Dermis microvascular lymphatic vessel endothelial cell (primary cell): ENCODE data around the gene SLC6A19. TPM values are rescaled to one million over a fixed set of nuclear protein-coding genes. Genes with fewer than 3 reads are reported as not detected.

Experiments used
- DNase-seq, 2 donors: peaks; one replicate each; pipeline versions ENCODE4 v3.0.0 to v3.0.0-alpha.2; 2010; ENCODE audit warnings: low read depth in 2 of 2
- total RNA-seq: library from RNA; depleted of rRNA; stranded (reverse); fragments of >200 nt; gene quantifications from 2 replicates; pipeline ENCODE4 v1.2.1, GENCODE V29; 2014

Gene SLC6A19
- total RNA-seq, 1 donor from 2014 or later: not detected

DNA sequence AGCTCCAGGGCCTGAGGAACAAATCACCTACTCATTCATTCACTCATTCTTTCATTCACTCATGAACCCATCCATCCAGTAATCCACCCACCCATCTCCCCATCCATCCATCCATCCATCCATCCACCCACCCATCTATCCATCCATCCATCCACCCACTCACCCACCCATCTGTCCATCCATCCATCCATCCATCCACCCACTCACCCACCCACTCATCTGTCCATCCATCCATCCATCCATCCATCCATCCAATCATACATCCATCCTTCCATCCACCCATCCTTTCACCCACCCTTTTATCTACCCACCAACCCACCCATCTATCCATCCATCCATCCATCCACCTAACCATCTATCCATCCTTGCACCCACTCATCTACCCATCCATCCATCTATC is 35.5 kb upstream of the SLC6A19 start:
- DNase-seq: no peak

DNA sequence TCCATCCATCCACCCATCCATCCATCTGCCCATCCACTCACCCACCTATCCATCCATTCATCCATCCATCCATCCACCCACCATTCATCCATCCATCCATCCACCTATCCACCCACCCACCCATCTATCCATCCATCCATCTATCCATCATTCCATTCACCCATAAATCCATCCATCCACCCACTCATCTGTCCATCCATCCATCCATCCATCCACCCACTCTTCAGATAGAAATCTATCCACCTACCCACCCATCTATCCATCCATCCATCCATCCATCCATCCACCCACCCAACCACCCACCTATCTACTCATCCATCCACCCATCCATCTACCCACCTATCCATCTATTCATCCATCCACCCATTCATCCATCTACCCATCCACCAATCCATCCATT is 35.0 kb upstream of the SLC6A19 start:
- DNase-seq: no peak

DNA sequence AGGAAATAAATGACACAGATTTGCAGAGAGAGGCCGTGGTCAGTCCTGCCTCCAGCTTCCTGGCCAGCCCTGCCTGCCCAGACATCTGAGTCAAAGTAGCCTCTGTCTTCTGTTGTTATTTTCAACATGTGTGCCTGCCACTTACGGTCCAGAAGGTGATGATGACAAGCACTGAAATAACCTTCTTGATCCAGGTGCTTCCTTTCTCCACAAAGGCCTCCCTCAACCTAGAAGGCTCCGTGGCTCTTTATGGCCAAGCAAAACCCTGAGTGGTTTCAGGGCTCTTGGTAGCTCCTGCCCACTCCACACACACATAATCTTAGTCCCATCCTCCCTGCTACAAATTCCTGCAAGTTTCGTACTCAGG is 34.1 kb upstream of the SLC6A19 start:
- DNase-seq: no peak

DNA sequence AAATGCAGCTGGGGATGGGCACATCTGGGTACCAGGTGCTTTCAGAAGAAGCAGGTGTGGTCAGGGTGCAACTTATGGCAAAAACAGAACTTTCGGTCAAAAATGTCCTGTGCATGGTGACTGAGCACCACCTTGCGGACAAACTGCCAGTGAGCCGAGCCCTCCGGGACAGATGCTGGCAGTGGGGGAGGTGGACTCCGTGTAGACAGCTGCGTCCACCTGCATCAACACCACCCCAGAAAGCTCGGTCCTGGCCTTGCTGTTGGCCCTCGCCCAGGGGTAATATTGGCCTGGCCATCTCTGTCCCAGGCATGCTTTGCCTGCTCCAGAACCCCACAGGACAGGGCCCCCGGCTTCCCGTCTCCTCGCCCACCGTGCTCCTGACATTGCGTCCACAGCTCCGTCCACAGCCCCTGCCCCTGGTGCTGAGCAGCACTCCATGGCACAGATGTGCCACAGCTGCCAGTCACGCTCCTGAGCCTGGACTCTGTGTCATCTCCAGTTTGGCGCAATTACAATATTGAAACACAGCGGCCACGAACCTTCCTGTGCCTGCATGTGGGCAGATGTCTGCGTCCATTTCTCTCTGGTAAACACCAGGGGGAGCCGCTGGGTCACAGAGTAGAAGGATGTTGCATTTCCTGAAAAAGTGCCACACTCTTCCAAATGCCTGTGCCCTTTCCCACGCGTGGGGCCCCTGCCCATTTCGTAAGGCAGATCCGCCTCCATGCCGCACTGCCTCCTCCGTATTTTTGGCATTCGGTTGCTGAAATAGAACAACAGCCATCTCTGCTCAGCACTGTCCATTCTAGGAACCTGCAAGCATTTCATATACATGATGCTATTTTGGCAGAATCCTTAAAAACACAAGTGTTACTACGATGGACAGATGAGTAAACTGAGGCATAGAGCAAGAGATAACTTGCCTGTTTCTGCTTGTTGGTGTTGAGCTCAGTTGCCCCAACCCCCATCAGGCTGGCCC is 33.4 kb upstream of the SLC6A19 start:
- peak; percentile 59 to 73 for DNase-seq

DNA sequence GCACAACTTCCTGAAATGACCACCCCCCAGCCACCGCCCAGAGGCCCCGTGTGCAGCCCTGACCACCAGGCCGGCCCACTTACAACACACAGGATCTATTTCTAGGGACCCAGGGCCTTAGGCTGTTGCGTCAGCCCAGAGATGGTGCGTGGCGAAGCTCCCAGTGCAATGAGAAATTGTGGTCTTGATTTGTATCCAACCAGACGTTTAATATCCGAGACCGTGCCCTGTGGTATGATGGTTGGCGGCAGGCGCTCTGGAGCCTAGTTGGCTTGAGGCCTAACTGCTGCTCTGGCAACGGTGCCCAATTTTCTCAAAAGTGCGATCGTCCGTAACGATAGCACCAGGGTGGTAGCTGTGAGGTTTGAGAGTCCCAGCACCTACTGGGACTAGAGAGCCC is 32.6 kb upstream of the SLC6A19 start:
- no peak for DNase-seq

DNA sequence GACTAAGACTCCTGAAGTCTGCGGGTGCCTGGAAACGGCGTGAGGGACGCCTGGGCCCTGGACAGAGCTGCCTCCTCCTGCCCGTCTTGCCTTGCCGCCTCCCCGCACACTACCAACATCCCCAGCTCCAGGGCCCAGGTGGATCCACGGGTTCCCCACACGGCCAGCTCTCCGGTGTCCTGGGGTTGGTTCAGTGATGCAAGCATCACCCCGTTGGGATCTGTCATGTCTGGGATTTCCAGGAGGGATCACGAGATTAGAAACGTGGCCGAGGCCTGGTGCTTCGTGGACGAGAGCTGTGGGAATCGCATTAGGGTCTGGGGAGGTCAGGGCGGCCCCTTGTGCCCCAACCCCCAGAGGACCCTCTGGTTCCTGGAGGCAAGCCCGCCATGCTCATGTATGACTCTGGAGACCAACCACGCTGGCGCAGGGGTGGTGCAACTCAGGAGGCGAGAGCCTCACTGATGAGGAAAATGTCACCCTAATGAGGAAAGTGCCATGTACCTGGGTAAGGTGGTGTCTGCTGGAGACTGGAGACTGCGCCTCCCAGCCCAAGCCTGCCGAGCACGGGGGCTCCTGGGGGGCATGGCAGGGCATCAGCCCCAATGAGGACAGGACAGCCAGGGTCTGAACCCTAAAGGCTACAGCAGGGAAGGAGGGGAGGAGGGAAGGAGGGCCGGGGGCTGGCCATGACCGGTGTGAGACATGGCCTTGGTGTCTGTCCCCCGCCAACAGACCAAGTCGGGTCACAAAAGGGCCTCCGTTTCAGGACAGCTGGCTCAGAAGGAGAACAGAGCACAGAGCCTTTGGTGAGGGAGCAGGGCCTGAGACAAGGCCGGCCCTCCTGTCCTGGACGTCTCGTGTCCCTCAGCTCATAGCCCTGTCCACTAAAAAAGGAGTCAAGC is 31.9 kb upstream of the SLC6A19 start:
- DNase-seq: no peak

DNA sequence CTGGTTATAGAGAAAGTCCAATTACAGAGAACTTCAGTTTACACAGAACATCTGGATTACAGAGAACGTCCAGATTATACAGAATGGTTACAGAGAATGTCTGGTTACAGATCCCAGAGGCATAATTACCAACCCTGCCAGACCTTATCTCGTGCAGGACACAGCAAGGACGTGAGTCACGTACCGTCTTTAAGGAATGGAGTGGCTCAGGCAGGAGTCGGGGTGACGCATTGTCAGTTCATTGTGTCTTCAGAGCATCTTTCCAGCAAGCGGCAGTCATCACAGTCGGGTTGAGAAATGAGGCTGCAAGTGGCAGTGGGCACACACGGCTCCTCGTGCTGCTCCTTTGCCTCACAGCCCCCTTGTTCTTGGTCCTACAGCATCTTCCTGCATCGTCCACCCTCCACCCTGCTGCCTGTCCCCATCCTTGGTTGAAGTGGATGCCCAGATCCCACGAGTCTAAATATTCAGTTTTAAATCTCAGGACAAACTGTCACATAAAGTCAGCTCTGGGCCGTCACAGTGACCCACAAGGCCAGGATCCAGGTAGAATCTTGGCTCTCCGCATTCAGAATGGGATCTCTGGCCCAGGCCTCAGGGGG is 30.0 kb upstream of the SLC6A19 start:
- no peak for DNase-seq

DNA sequence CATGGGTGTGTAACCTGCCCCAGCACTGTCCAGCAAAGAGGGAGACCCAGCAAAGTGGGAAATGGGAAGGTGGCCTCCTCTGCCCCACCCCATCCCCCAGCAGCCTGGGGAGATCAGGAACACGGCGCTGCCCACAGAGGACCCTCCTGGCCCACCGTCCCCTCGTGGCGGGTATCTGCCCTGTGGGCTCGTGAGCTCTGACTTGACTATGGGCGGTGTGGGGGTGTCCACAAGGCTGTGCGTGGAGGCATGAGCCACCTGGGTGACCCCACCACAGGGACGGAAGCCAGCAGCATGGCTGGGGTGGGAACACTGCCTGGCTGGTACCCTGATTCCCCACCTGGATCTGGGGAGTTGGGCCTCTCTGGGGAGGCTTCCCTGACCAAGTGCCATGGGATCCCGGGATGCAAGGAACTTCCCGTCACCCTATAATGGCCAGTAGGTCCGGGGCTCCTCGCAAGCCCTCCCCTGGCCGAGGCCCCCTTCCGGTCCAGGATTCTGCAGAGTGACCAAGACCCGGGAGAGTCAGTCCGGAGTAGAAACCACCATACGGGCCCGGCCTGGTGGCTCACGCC is 29.3 kb upstream of the SLC6A19 start:
- DNase-seq: no peak

DNA sequence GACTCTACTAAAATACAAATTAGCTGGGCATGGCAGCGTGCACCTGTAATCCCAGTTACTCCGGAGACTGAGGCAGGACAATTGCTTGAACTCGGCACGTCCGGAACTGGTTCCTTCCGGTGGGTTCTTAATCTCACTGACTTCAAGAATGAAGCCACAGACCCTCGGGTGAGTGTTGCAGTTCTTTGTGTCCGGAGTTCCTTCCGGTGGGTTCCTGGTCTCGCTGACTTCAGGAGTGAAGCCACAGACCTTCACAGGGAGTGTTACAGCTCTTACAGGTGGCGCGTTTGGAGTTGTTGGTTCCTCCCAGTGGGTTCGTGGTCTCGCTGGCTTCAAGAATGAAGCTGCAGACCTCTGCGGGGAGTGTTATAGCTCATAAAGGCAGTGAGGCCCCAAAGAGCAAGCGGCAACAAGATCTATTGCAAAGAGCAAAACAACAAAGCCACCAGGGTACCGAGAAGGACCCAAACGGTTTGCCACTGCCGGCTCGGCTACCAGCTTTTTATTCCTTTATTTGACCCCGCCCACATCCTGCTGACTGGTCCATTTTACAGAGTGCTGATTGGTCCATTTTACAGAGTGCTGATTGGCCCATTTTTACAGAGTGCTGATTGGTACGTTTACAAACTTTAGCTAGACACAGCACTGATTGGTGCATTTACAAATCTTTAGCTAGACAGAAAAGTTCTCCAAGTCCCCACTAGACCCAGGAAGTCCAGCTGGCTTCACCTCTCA is 28.6 kb upstream of the SLC6A19 start:
- DNase-seq: no peak

DNA sequence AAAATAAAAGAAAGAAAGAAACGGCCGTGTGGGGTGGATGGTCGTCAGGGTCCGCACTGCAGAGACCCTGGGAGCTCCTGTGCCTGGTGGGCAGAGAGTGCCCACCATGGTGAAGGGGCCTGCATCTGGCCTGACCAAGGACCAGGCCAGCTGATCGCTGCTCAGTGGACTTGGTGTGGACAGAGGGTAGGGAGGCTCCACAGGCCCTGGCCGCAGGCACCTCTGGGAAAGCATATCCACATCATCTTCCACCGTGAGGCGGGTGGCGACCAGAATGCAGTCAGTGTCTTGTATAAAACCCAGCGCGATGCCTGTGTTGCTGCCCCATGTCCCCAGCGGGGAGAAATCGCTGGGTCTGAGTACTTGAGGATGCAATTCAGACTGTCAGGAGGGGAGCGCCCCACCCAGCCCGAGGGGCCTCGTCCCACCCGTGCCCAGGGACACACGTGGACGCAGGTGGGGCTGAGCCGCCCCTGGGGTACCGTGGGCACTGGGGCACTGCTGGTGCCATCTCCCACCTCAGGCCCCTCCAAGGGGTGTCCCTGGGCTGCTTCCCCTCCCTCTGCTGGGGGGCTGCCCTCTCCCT is 27.8 kb upstream of the SLC6A19 start:
- DNase-seq: no peak

DNA sequence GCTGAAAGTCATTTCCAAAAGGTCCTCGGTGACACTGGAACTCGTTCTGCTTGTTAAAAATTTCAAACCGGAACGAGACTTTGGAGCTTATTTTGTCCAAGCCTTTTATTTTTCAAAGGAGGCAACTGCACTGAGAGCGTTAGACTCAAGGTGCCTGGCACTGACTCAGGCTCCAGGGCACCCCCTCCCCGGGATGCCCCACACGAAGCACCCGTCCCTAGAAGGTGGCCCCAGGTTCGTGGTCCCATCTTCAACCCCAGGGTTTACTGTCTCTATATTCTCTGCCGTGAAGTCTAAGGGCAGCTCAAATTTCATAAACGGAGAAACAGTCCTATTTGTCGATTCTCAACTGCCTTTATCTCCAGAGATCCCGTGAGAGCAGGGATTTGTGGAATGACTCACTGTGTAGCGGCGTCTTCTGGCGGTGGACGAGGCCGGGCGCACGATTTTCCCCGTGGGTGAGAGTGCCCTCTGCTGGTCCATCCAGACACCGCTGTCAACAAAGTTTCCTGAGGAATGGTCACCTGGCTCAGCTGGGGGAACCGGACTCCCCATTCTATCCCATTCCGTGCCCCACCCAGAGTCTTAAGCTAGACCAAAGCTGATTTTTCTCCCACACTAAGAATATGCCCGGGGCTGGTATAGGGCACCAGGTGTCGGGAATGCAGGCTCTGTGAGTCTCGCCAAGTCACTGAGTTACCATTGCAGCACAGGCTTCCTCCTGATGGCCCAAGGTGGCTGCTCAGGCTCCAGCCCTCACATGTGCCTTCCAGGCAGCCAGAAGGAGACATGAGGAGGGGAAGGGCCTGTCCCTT is 27.1 kb upstream of the SLC6A19 start:
- DNase-seq: peak; percentile 48 to 77

DNA sequence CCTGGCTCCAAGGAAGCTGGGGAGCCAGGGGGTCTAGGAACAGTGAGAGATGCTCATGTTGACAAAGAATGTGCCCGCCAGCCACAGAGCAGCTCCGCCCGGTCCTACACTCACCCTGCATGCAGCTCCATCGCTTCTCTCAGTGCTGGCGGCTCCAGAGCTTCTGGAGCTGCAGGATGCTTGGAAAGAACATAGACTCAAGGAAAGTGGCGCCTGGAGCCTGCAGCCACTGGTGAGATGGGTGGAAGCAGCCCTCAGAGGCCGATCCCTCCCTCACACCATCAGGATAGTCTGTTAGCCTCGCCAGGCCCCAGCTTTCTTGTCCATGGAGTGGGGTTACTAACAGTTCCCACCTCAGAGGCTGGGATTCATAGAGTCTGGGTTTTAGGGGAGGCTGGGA is 26.4 kb upstream of the SLC6A19 start:
- DNase-seq: no peak

DNA sequence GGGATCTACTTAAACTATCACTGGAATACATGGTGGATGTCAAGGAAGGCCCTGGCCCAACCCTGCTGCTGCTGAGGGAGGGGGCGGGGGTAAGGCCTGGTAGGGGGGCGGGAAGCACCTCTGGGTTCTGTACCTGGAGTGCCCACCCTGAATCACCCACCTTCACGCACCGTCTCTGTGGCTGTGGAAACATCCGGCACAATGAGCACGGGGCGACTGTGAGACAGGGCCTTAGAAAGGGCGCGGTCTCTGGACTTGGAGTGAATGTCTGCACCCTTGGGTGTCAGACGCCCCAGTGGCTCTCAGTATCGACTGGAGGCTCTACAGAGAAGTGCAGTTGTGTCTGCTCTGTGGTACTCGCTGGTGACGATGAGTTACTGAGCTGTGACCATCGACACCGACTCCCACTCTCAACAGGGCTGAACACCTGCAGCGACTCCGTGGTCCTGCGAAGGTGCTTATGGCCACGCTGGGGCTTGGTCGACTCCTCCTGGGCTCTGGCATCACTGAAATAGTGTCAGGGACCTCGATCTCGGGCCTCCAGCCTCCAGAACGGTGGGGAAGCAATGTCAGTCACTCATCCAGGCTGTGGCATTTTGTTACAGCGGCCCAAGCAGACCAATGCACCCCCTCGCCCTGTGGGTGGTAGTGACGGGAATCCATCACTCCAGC is 25.5 kb upstream of the SLC6A19 start:
- DNase-seq: no peak

DNA sequence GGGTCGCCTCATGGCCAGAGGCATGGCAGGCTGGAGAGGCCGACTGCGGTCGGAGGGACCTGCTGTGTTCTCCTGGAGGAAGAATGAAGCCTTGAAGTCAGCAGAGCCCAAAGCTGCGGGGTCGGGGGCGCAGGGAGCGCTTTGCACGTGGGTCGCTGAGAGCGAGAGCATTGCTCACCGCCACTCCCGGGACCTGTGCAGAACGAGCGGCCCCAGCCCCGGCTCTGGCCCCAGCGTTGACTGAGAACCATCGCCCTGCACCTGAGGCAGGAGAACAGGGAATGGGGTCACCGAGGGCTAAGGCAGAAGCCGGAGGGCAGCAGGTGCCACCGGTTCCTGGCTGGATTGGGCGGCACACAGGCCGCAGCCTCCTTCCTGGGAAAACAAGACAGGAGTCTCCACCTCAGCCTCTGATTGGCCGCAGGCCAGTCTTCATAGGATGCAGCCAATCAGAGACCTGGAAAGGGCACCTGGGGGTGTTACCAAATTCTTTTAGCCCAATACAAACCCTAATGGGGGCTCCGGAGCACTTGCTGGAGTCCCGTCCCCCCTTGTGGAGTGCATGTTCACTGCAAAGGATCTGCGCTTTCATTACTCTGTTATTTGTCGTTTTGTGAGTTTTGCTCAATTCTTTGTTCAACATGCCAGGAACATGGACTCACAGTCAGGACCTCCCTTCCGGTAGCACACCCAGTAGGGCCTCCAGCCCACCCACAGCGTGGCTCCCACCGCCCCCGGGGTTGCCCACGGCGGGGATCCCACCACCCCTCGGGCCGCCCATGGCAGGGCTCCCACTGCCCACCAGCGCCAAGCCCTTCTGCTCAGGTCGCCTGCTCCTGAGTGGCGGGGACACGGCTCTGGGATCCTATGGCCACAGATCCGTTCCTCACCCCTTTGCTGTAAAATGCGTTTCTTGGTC is 24.7 kb upstream of the SLC6A19 start:
- DNase-seq: peak in 1 of 2 donors; percentile 6

DNA sequence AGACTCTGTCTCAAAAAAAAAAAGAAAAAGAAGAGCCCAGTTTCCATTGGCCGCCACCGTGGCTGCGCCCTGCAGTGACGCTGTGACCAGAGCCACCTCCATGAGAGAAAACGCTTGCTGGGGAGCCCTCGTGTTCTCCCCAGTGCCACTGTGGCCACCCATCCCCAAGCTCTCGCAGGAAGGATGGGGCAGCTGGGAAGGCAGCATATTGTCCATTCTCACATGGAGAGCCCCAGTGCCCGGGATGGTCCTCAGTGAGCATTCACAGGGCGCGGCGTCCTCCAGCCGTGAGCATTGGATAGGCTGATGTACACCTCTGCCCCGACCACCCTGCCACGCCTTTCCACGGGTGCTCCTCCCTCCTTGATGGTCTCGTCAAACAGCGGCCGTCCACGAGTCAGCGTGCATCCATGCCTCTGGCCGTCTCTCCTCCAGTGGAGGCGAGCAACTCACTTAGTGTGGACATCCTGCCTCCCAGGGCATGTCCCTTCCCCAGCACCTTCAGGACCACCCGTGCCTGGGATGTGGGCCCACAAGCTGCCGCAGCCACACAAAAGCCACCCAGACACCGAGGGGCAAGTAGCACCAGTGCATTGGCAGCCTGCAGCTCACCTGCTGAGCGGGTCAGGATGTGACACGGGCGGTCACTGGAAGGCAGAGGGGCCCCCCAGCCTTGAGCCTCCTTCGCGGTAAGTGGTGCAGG is 23.4 kb upstream of the SLC6A19 start:
- no peak for DNase-seq

DNA sequence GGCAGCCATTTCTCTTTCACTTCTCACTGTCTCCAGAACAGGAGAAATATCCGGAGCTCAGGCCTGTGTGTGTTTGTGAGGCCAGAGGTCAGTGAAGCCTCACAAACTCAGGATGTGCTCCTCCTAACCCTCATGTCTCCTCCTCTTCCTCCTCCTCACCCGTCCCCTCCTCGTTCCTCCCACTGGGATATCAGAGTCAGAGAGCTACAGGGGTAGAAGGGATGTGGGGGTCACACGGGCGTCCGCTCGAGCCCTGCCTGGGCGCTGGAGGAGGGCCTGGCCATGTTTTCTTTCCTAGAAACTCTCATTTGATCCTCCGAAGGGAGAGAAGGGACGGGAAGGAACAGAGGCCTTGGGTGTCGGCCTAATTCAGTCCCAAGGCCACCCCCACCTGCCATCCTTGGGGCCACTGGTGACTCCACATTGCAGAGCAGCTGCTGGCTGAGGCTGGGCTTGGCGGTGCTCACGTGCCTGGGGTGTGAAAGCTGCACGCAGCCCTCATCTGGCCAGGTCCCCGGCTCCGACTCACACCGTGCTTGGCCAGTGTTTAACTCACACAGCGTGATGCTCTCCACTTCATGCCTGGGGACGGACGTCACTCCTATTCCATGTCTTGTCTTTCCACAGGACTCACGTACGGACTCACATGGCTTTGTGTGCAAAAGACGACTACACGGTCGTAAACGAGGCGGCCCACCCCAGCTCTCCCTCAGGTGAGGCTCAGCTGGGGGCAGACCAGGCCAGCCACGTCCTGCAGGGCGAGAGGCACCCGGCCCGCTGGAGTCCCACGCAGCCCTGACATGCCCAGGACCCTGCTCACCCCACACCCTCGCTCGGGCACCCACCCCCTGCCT is 22.6 kb upstream of the SLC6A19 start:
- DNase-seq: no peak

DNA sequence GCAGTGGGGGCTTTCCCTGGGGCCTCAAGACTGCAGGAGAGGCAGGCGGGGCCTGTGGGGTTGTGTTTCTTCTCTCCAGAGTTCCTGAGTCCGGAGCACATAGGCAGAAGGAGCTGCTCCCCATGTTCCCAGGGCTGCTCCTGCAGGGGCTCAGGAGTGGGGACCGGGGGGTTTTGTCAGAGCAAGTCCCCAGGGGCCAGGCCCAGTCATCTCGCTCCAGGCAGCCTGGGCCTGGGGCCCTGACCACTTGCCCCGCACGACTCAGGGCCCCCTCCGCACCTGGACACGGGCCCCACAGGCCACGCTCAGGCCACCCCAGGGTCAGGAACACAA is 22.0 kb upstream of the SLC6A19 start:
- DNase-seq: no peak
